Tibial artery (tissue), 4 donors: ENCODE results near the gene SSTR5.

Experiments
- DNase-seq, 2 donors: peaks; one replicate each; pipeline ENCODE4 v3.0.0-alpha.2; 2019
- H3K27ac ChIP-seq, 2 donors: fragments of 200-600 bp; sonication (generic) in 1 of 2; 1 replicate in 1 of 2; 2 replicates in 1 of 2; pipeline ENCODE4 v1.5.1; 2018 to 2019; ENCODE audit warnings: mild to moderate bottlenecking in 1 of 2
- H3K27me3 ChIP-seq, 2 donors: fragments of 200-600 bp; sonication (generic) in 1 of 2; one replicate each; pipeline versions ENCODE4 v1.5.1 to v1.6.0; 2016 to 2019
- H3K36me3 ChIP-seq, 3 donors: fragments of 200-600 bp; sonication (generic) in 2 of 3; one replicate each; pipeline ENCODE4 v1.5.1; 2016 to 2019; ENCODE audit warnings: mild to moderate bottlenecking in 2 of 3
- H3K4me1 ChIP-seq, 4 donors: fragments of 200-600 bp; sonication (generic) in 2 of 4; 1 replicate in 3 of 4; 2 replicates in 1 of 4; pipeline ENCODE4 v1.5.1; 2016 to 2019
- H3K4me3 ChIP-seq, 2 donors: fragments of 200-600 bp; sonication (generic) in 1 of 2; 1 replicate in 1 of 2; 2 replicates in 1 of 2; pipeline ENCODE4 v1.5.1; 2018 to 2019; ENCODE audit warnings: mild to moderate bottlenecking in 2 of 2
- H3K9me3 ChIP-seq, 3 donors: fragments of 200-600 bp; sonication (generic) in 1 of 3; one replicate each; pipeline ENCODE4 v1.5.1; 2016 to 2019
- CTCF ChIP-seq, 2 experiments: fragments of 200-600 bp in 1 of 2; fragments of 450-650 bp in 1 of 2; IDR thresholded peaks; one replicate each; pipeline ENCODE4 v1.5.1; 2017 to 2019; ENCODE audit warnings: antibody characterized with exemption in 2 of 2, mild to moderate bottlenecking in 1 of 2, moderate library complexity in 1 of 2
- intact Hi-C: fragments of 100-400 bp; cut with DNase I; formaldehyde crosslinking; loops from one replicate; pipeline ENCODE4 v1.15.0; 2023; ENCODE audit warnings: low total_unique reads

SSTR5 gene

GRCh38 chr16:1049113-1049975, 23.2 kb upstream of the SSTR5 start:
- H3K36me3 ChIP-seq: no peaks in the 10 kb centered on the region
- H3K4me3 ChIP-seq: no peak overlapping the region
- peaks cover 0 to 98% of the 10 kb centered on the region in 2 donors for H3K27me3 ChIP-seq
- H3K4me1 ChIP-seq: peaks cover 0 to 27% (median 4%) of the 10 kb centered on the region in 4 donors
- H3K9me3 ChIP-seq: no peaks in the 10 kb centered on the region
- intact Hi-C loops: no loop called here
- no peak overlapping the region for H3K27ac ChIP-seq
- no peak for TF ChIP-seq CTCF (IDR thresholded peaks at IDR 0.05)
- DNase-seq: no peak

DNA sequence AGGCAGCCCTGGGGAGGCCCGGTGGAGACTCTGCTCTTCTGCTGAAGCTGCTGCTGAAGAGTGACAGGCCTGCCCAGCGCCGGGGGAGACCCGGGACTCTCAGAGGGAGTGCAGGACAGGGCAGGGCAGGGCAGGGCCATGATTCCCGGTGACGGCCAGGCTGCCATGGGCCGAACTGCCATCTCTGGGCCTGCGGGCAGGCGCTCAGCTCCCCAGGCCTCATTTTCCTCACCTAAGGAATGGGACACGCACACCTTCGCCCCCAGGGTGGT, 22.6 kb upstream of the SSTR5 start:
- no peaks in the 10 kb centered on the region for H3K36me3 ChIP-seq
- no peak for DNase-seq
- no peak overlapping the region for H3K4me3 ChIP-seq
- H3K27ac ChIP-seq: no peak overlapping the region
- H3K4me1 ChIP-seq: peaks cover 0 to 26% (median 4%) of the 10 kb centered on the region in 4 donors
- intact Hi-C loops: loop anchor here (10.0 kb wide), 1 partner anchor 235 kb away; no protein-coding TSS in a partner anchor
- peaks cover 0 to 98% of the 10 kb centered on the region in 2 donors for H3K27me3 ChIP-seq
- no peaks in the 10 kb centered on the region for H3K9me3 ChIP-seq
- no peak for TF ChIP-seq CTCF (IDR thresholded peaks at IDR 0.05)

DNA sequence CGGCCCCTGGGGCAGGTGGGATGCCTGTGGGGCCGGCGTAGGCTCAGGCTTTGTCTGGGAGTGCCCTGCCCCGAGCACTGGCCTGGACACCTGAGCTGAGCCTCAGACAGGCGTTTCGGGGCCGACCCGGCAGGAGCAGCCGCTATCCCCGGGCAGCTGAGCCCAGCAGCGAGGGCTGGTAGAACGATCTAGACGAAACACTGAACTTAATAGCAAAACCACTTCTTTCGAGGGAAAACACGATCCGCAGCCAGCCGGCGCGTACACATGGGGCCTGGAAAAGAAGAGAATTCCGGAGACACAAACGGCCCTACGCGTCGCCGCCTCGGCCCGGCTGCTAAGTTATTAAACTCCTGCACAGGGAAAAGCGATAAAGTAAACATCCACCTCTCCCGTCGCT, 22.0 kb upstream of the SSTR5 start:
- H3K4me3 ChIP-seq: no peak overlapping the region
- no peaks in the 10 kb centered on the region for H3K36me3 ChIP-seq
- intact Hi-C loops: loop anchor here (10.0 kb wide), 1 partner anchor 236 kb away; no protein-coding TSS in a partner anchor
- no peaks in the 10 kb centered on the region for H3K9me3 ChIP-seq
- peaks cover 0 to 22% (median 4%) of the 10 kb centered on the region in 4 donors for H3K4me1 ChIP-seq
- H3K27me3 ChIP-seq: peaks cover 0 to 98% of the 10 kb centered on the region in 2 donors
- no peak for DNase-seq
- no peak for TF ChIP-seq CTCF (IDR thresholded peaks at IDR 0.05)
- no peak overlapping the region for H3K27ac ChIP-seq

GRCh38 chr16:1050921-1051320, 21.6 kb upstream of the SSTR5 start:
- Histone ChIP-seq H3K9me3 (no peaks in the 10 kb centered on the region), H3K27me3 (peaks cover 0 to 98% of the 10 kb centered on the region in 2 donors)
- intact Hi-C loops: loop anchor here (10.0 kb wide), 1 partner anchor 236 kb away; no protein-coding TSS in a partner anchor

DNA sequence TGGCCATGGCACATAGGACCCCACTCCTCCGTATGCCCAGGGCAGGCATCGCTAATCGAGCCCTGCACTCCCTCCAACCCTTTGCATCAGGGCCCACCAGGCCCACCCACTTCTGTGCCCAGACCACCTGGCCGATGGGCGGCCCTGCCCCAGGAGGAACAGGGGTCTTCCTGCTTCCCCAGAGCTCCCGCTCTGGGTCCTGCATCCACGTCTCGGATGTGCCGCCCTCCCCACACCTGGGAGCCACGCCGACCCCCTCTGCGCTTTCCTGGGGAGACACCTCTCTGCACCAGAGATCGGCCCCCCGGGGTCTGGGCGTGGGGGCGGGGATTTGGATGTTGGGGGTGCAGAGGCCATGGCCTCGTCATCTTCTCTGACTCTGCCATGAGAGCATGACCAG, 21.1 kb upstream of the SSTR5 start:
- H3K27ac ChIP-seq: no peak overlapping the region
- no peak for DNase-seq
- H3K36me3 ChIP-seq: no peaks in the 10 kb centered on the region
- H3K9me3 ChIP-seq: peaks cover 0 to 4% (median 0%) of the 10 kb centered on the region in 3 donors
- H3K27me3 ChIP-seq: peaks cover 0 to 96% of the 10 kb centered on the region in 2 donors
- H3K4me1 ChIP-seq: peaks cover 0 to 17% (median 4%) of the 10 kb centered on the region in 4 donors
- no peak overlapping the region for H3K4me3 ChIP-seq
- intact Hi-C loops: loop anchor here (10.0 kb wide), 1 partner anchor 237 kb away; no protein-coding TSS in a partner anchor
- TF ChIP-seq CTCF (IDR thresholded peaks at IDR 0.05): no peak

More at GRCh38 chr16:1050921-1051320, 21.6 kb upstream of the SSTR5 start:
- Histone ChIP-seq H3K4me1 (peaks cover 0 to 18% (median 4%) of the 10 kb centered on the region in 4 donors), H3K27ac (no peak overlapping the region), H3K36me3 (no peaks in the 10 kb centered on the region), H3K4me3 (no peak overlapping the region)
- no peak for DNase-seq
- TF ChIP-seq CTCF (IDR thresholded peaks at IDR 0.05): no peak
